HEK293 (cell line): ENCODE results near the gene RAB40C.
A peak's percentile ranks its signal among the peaks of the same experiment; 100 is the strongest.

Source experiments
- CTCF ChIA-PET: fragments of 350-600 bp; formaldehyde crosslinking; extraction: SDS; loops from one replicate; lab custom pipeline; 2021; ENCODE audit warnings: antibody characterized with exemption; lab: Yijun Ruan, JAX
- POLR2A ChIA-PET: fragments of 300-600 bp; formaldehyde crosslinking; extraction: SDS; loops from one replicate; lab custom pipeline; 2020; ENCODE audit warnings: antibody characterized with exemption, inconsistent platforms; lab: Yijun Ruan, JAX
- H3K27ac ChIP-seq: fragments of 200-500 bp; sonication (Bioruptor generic); 2 replicates; pipeline ENCODE4 v1.5.1; 2014; ENCODE audit warnings: low read depth, low read length, control low read depth, inconsistent platforms; ENCODE audit errors: extremely low read depth
- H3K36me3 ChIP-seq, 2 experiments: fragments of 200-500 bp in 1 of 2; sonication (Bioruptor generic) in 1 of 2; 1 replicate in 1 of 2; 2 replicates in 1 of 2; pipeline ENCODE4 v1.5.1; 2014 to 2017; ENCODE audit warnings: inconsistent platforms in 2 of 2, low read length in 2 of 2; ENCODE audit not compliant: control insufficient read depth in 2 of 2, insufficient read depth in 1 of 2
- H3K4me1 ChIP-seq: fragments of 200-500 bp; sonication (Bioruptor generic); 2 replicates; pipeline ENCODE4 v1.5.1; 2014; ENCODE audit warnings: mild to moderate bottlenecking, low read length, inconsistent platforms; ENCODE audit not compliant: control insufficient read depth, insufficient read depth
- H3K4me3 ChIP-seq: 2 replicates; pipeline ENCODE4 v1.5.1; 2011; ENCODE audit warnings: low read depth, mild to moderate bottlenecking, control low read depth, low read length, moderate library complexity
- H3K9me3 ChIP-seq: fragments of 200-500 bp; sonication (Bioruptor generic); 2 replicates; pipeline ENCODE4 v1.5.1; 2014; ENCODE audit warnings: low read depth, low read length, inconsistent platforms; ENCODE audit not compliant: control insufficient read depth, insufficient read depth
- SCRT1 ChIP-seq: fragments of 450-650 bp; formaldehyde crosslinking; IDR thresholded peaks from 2 replicates; pipeline ENCODE4 v1.5.1; 2016; ENCODE audit warnings: missing biosample characterization, missing genetic modification characterization, borderline replicate concordance
- SCRT2 ChIP-seq: fragments of 450-650 bp; formaldehyde crosslinking; IDR thresholded peaks from 2 replicates; pipeline ENCODE4 v1.5.1; 2016; ENCODE audit warnings: missing biosample characterization, missing genetic modification characterization
- SP3 ChIP-seq: fragments of 450-650 bp; formaldehyde crosslinking; IDR thresholded peaks from 2 replicates; pipeline ENCODE4 v1.5.1; 2016; ENCODE audit warnings: missing biosample characterization, missing genetic modification characterization
- SP7 ChIP-seq: fragments of 450-650 bp; formaldehyde crosslinking; IDR thresholded peaks from 2 replicates; pipeline ENCODE4 v1.5.1; 2016; ENCODE audit warnings: missing biosample characterization, missing genetic modification characterization
- YY1 ChIP-seq: fragments of 450-650 bp; formaldehyde crosslinking; IDR thresholded peaks from 2 replicates; pipeline ENCODE4 v1.5.1; 2018; ENCODE audit warnings: missing biosample characterization, missing genetic modification characterization
- ZBTB20 ChIP-seq: fragments of 450-650 bp; formaldehyde crosslinking; IDR thresholded peaks from 2 replicates; pipeline ENCODE4 v1.5.1; 2016; ENCODE audit warnings: missing biosample characterization, missing genetic modification characterization
- ZBTB26 ChIP-seq: fragments of 450-650 bp; formaldehyde crosslinking; optimal IDR thresholded peaks from 2 replicates; pipeline ENCODE3; 2016; ENCODE audit warnings: missing biosample characterization, mild to moderate bottlenecking, missing genetic modification characterization
- ZEB2 ChIP-seq: fragments of 450-650 bp; formaldehyde crosslinking; IDR thresholded peaks from 2 replicates; pipeline ENCODE4 v1.5.1; 2016; ENCODE audit warnings: missing biosample characterization, missing genetic modification characterization
- ZIC2 ChIP-seq: fragments of 450-650 bp; formaldehyde crosslinking; IDR thresholded peaks from 2 replicates; pipeline ENCODE4 v1.5.1; 2016; ENCODE audit warnings: missing biosample characterization, missing genetic modification characterization
- ZNF184 ChIP-seq: fragments of 450-650 bp; IDR thresholded peaks from 2 replicates; pipeline ENCODE4 v1.5.1; 2018; ENCODE audit warnings: missing biosample characterization, mild to moderate bottlenecking, missing genetic modification characterization
- ZNF335 ChIP-seq: fragments of 450-650 bp; formaldehyde crosslinking; conservative IDR thresholded peaks from 2 replicates; pipeline ENCODE4 v1.5.1; 2016; ENCODE audit warnings: missing biosample characterization, missing genetic modification characterization
- ZNF366 ChIP-seq: fragments of 450-650 bp; formaldehyde crosslinking; conservative IDR thresholded peaks from 2 replicates; pipeline ENCODE4 v1.5.1; 2016; ENCODE audit warnings: missing biosample characterization, missing genetic modification characterization
- ZNF548 ChIP-seq: fragments of 450-650 bp; formaldehyde crosslinking; IDR thresholded peaks from 2 replicates; pipeline ENCODE4 v1.5.1; 2016; ENCODE audit warnings: missing biosample characterization, missing genetic modification characterization
- ZNF549 ChIP-seq: fragments of 450-650 bp; IDR thresholded peaks from 2 replicates; pipeline ENCODE4 v1.5.1; 2018; ENCODE audit warnings: missing biosample characterization, missing genetic modification characterization, mild to moderate bottlenecking, inconsistent platforms, moderate library complexity
- ZNF624 ChIP-seq: fragments of 450-650 bp; formaldehyde crosslinking; IDR thresholded peaks from 2 replicates; pipeline ENCODE4 v1.5.1; 2017; ENCODE audit warnings: missing biosample characterization, missing genetic modification characterization
- ZNF677 ChIP-seq: fragments of 450-650 bp; IDR thresholded peaks from 2 replicates; pipeline ENCODE4 v1.5.0; 2018; ENCODE audit warnings: missing biosample characterization, mild to moderate bottlenecking, missing genetic modification characterization, moderate library complexity
- ZXDB ChIP-seq: fragments of 450-650 bp; formaldehyde crosslinking; IDR thresholded peaks from 2 replicates; pipeline ENCODE4 v1.5.1; 2016; ENCODE audit warnings: missing biosample characterization, missing genetic modification characterization
- TF ChIP-seq, protein P1 (sequence below): fragments of 450-650 bp; formaldehyde crosslinking; IDR thresholded peaks from 2 replicates; pipeline ENCODE4 v1.5.1; 2017; ENCODE audit warnings: missing biosample characterization, missing genetic modification characterization
- TF ChIP-seq, protein P2 (sequence below): fragments of 450-650 bp; formaldehyde crosslinking; IDR thresholded peaks from 2 replicates; pipeline ENCODE4 v1.5.1; 2016; ENCODE audit warnings: missing biosample characterization, missing genetic modification characterization
- TF ChIP-seq, protein P3 (sequence below): fragments of 450-650 bp; formaldehyde crosslinking; IDR thresholded peaks from 2 replicates; pipeline ENCODE4 v1.5.1; 2016; ENCODE audit warnings: missing biosample characterization, missing genetic modification characterization

Gene RAB40C

DNA sequence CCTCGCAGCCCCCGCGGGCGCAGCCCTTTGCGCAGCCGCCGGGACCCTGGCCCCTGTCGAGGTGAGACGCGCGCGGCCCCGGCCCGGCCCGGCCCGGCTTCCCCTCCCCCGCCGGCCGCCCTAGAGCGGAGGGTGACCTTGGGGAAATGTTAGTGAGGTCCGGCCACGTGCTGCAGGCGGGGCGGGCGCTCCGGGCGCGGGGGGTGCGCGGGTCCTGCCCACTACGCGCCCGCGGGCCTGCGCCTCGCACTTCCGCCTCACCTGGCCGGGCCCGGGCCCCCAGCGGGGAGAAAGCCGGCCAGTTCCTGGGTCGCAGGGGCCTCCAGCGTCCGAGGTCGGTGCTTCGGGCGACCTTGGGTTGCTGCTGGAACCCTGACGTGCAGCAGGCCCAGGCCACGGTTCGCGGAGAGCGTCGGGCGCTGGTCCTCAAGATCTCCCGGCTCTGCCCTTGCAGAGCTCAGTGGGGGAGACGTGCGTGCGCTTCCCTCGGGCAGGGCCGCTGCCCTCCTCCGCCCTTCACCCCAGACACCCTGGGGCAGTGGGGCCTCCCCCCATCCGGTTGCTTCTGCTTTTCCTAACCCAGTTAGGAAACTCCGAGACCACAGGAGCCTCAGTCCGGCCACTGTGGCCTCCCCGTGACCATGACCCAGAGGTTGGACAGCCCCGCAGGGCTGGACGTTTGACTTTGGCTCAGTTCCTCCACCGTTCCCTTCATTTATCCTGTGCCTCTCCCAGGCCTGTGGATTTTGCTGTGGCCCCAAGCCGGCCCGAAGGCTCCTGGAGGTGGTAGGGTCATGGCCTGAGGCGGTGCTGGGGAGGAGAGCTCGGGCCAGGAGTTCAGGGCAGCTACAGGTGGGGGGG is 52.6 kb downstream of the RAB40C start (continued):
- TF ChIP-seq, protein P1, sequence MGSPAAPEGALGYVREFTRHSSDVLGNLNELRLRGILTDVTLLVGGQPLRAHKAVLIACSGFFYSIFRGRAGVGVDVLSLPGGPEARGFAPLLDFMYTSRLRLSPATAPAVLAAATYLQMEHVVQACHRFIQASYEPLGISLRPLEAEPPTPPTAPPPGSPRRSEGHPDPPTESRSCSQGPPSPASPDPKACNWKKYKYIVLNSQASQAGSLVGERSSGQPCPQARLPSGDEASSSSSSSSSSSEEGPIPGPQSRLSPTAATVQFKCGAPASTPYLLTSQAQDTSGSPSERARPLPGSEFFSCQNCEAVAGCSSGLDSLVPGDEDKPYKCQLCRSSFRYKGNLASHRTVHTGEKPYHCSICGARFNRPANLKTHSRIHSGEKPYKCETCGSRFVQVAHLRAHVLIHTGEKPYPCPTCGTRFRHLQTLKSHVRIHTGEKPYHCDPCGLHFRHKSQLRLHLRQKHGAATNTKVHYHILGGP: no peak
- TF ChIP-seq ZIC2 (tag by site-specific recombination): peak; percentile 69
- 0 out of 2 replicates have a peak, but pooled peaks have one; percentile 15 for TF ChIP-seq ZNF677 (tag by site-specific recombination)
- TF ChIP-seq SP7: 0 out of 2 replicates have a peak, but pooled peaks have one; percentile 14
- no peak for TF ChIP-seq ZNF549 (tag by site-specific recombination)
- 0 out of 2 replicates have a peak, but pooled peaks have one; percentile 30 for TF ChIP-seq ZNF366 (tag by site-specific recombination)
- peak; percentile 23; the same call in 1 of the 2 replicates for TF ChIP-seq SP3 (tag by site-specific recombination)
- TF ChIP-seq ZNF335 (tag by site-specific recombination): peak; percentile 76
- TF ChIP-seq ZNF624 (tag by site-specific recombination): no peak
- TF ChIP-seq ZBTB20 (tag by site-specific recombination): peak; percentile 65; the same call in 1 of the 2 replicates
- TF ChIP-seq ZNF548: no peak
- TF ChIP-seq ZBTB26 (tag by site-specific recombination): peak; percentile 74

DNA sequence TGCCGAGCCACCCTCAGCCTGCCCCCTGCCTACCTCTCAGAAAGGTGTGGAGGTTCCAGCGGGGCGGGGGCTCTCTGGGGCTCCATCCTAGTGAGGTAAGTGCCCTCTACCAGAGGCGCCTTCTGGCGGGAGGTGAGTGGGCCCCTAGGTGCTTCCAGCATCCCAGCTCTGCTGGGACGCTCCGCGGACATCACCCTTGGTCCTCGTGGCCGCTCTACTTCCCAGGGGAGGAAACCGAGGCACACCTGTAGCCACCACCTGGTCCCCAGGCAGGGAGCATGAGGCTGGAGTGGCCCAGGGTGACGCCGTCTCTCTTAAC is 53.1 kb downstream of the RAB40C start:
- H3K4me1 ChIP-seq: peaks cover 5% of the 10 kb centered on the region; the same call in 1 of the 2 replicates
- H3K27ac ChIP-seq: peak overlapping the region; percentile 30; the same call in 1 of the 2 replicates
- ChIA-PET CTCF (no interaction called here), POLR2A (interaction anchor here (0.6 kb wide), 1 partner anchor 1174 kb away, joined by 3 read pairs; no protein-coding TSS in a partner anchor)
- H3K36me3 ChIP-seq: peaks cover 0 to 7% of the 10 kb centered on the region in 2 experiments; a peak in 2 of 3 replicates
- H3K4me3 ChIP-seq: no peak overlapping the region
- H3K9me3 ChIP-seq: no peaks in the 10 kb centered on the region
- TF ChIP-seq, protein P2, sequence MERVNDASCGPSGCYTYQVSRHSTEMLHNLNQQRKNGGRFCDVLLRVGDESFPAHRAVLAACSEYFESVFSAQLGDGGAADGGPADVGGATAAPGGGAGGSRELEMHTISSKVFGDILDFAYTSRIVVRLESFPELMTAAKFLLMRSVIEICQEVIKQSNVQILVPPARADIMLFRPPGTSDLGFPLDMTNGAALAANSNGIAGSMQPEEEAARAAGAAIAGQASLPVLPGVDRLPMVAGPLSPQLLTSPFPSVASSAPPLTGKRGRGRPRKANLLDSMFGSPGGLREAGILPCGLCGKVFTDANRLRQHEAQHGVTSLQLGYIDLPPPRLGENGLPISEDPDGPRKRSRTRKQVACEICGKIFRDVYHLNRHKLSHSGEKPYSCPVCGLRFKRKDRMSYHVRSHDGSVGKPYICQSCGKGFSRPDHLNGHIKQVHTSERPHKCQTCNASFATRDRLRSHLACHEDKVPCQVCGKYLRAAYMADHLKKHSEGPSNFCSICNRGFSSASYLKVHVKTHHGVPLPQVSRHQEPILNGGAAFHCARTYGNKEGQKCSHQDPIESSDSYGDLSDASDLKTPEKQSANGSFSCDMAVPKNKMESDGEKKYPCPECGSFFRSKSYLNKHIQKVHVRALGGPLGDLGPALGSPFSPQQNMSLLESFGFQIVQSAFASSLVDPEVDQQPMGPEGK (tag by site-specific recombination): 0 out of 2 replicates have a peak, but pooled peaks have one; percentile 5
- TF ChIP-seq ZEB2 (tag by site-specific recombination) (0 out of 2 replicates have a peak, but pooled peaks have one; percentile 6), SCRT1 (tag by site-specific recombination) (peak; percentile 86; the same call in 1 of the 2 replicates), YY1 (tag by site-specific recombination) (no peak), SCRT2 (tag by site-specific recombination) (0 out of 2 replicates have a peak, but pooled peaks have one; percentile 7), ZNF184 (tag by site-specific recombination) (no peak), ZXDB (tag by site-specific recombination) (0 out of 2 replicates have a peak, but pooled peaks have one; percentile 12)
- TF ChIP-seq, protein P3, sequence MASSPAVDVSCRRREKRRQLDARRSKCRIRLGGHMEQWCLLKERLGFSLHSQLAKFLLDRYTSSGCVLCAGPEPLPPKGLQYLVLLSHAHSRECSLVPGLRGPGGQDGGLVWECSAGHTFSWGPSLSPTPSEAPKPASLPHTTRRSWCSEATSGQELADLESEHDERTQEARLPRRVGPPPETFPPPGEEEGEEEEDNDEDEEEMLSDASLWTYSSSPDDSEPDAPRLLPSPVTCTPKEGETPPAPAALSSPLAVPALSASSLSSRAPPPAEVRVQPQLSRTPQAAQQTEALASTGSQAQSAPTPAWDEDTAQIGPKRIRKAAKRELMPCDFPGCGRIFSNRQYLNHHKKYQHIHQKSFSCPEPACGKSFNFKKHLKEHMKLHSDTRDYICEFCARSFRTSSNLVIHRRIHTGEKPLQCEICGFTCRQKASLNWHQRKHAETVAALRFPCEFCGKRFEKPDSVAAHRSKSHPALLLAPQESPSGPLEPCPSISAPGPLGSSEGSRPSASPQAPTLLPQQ (tag by site-specific recombination): peak; percentile 52; the same call in 1 of the 2 replicates
